ENCODE data around the gene LSM14A.
A peak's percentile ranks its signal among the peaks of the same experiment; 100 is the strongest.
"Not testable (repeated sequence)": the region's sequence is repeated elsewhere in the genome, so short reads cannot be mapped to it uniquely, and the experiment has no call there.

Gene LSM14A

DNA sequence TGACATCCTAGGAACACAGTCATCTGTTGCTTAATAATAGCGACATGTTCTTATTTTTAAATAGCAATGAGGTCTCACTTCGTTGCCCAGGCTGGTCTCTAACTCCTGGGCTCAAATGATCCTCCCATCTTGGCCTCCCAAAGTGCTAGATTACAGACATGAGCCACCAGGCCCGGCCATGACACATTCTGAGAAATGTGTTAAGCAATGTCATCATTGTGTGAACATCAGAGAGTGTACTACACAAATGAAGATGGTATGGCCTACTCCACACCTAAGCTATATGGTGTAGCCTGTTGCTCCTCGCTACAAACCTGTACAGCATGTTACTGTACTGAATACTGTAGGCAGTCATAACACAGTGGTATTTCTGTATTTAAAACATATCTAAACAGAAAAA, 57.4 kb downstream of the LSM14A start:
- no peak for DNase-seq (ENCODE audit: low spot score)

DNA sequence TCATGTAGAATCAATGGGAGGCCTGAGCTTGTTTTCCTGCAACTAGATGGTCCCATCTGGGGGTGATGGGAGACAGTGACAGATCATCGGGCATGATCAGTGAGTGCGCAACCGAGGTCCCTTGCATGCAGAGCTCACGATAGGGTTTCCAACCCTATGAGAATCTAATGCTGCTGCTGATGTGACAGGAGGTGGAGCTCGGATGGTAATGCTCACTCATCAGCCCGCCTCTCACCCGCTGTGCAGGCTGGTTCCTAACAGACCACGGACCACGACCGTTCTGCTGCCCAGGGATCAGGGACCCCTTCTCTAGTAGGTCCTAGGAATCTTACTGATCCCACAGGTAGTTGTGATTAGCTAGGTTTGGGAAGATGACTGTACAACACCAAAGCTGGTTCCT, 58.5 kb downstream of the LSM14A start:
- no peak for DNase-seq (ENCODE audit: low spot score)

DNA sequence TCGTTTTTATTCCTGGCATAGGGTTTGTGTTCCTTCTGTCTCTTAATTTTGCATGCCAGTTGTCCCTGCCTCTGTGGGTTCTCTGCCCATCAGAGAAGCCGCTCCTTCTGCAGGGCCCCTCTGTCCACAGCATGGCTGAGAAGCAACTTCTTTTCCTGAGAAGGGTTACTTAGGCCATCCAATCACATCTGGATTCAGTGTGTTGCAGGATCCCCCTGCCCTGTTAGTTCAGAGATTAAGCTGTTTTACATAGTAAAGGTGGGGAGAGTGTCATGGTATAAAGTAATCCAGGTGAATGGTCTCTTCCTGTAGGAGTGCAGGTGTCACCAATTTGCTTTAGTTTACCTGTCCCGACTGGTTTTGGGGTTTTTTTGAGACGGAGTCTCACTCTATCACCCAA, 59.1 kb downstream of the LSM14A start:
- no peak for DNase-seq (ENCODE audit: low spot score)

DNA sequence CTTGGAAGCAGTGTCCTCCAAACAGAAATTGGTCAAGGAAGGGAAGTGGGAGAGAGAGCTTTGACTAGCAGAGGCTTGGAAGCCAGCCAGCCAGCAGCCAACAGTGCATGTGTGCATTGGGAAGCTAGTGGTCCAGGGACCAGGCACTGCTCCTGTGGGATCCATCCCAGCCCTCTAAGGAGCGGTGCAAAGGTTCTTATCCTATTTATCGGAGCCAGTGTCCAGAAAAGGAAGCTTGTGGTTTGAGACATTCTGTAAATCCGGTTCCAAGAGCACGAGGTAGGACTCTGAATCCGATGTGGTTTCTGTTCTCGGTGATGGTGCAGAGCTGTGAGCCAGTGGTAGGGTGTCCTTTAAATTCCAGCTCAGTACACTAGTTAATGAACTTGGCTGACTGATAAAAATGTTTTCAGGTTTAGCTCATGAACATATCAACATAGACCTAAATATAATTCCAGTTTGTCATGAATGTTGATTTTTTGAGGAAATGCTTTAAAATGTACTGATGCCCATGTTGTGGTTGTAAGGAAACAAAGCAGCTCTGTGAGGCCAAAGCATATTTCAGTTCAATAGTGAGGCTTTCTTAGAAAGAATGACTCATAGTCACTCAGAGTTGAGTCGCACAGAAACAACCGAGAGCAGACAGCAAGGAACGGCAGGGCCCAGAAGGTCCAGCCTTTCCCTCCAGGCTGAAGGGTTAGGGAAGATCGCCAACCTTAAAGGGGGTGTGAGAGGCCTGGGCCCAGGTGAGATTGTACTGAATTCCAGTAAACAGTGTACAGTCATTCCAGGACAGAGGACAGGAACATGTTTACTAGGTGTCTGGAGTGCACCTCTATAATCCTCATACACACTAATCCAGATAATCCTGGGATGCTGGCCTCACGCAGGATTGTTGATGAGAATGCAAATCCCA, 60.5 kb downstream of the LSM14A start:
- peak; percentile 65 for DNase-seq (ENCODE audit: low spot score)

DNA sequence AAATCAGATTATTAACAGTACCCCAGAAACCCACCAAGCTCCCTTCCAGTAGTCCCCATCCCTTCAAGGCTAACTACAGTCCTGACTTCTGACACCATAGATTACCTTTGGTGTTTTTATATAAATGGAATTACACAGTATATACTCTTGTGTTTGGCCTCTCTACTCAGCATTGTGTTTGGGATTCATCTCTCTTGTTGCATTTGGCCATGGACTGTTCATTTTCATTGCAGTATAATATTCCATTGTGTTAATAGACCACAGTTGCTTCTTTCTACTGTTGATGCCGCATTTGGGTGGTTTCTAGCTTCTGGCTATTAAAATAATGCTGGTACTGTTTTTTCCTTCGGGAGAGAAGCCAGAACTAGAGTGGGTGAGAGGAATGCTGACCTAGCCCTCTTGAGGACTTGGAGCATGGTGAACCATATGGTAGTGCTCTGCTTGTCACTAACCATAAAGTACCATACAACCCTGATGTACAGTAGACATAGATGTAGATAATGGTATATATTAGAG, 63.2 kb downstream of the LSM14A start:
- DNase-seq (ENCODE audit: low spot score): no peak

DNA sequence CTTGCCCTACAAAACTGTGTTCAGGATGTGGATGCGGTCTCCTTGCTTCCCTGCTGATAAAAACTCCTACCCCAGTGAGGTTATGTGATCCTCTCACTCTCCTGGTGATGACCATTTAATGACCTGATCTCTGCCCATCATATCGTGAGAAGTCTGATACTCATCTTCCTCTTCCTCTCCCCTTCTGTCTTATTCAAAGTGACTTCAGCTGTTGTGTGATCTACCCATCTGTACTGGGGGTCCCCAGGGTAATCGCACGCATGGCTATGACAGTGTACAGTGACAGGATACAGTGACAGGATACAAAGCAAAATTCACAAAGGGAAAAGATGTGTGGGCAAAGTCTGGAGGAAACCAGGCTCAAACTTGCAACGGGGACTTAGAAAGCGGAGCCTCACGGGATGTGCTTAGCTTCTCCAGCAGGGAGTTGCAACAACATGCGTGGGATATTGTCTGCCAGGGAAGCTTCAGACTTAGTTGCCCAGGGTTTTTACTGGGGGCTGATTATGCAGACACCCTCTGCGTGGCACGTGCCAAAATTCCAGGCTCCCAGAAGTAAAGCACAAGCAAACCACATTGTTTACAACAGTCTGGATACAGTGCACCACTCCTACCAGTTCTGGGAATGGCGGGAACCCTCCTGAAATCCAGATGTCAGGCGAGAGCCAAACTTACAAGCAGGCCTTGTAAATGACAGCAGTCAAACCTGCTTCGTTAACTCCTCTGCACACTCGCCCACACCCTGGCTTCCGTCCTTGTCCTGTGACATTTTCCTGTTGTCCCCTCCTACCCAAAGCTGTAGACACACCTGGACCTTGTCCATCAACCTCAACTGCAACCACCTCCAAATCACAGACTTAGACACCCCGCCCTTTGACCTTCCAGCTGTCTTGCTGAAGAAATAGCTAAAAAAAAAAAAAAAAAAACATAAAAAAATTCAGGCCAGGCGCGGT, 64.0 kb downstream of the LSM14A start:
- DNase-seq (ENCODE audit: low spot score): no peak

DNA sequence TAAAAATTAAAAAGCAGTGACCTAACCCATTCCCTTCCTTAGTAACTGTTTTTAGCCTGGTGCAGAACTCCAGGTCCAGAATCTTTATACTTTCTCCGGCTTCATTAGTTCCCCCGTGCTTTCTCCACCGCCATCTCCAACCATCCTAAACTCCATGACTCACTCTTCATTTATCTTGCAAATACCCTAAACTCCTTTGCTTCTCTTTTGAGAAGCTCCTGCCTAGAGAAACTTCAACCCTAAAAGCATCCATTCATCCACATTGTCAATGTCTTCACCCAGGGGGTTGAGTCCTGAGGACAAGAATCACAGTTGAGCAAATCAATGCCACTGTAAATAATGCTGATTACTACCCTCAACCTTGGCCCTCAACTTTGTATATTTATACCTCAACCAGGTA, 65.0 kb downstream of the LSM14A start:
- DNase-seq (ENCODE audit: low spot score): no peak

DNA sequence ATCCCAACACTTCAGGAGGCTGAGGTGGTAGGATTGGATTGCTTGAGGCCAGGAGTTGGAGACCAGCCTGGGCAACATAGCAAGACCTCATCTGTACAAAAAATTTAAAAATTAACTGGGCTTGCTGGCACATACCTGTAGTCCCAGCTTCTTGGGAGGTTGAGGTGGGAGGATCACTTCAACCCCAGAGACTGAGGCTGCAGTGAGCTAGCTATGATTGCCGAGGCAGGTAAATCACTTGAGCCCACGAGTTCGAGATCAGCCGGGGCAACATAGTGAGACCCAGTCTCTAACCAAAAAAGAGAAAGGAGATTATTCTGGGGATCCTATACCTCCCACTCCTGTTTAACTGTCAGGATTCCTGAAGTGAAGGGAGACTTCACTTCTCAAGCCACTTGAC, 65.6 kb downstream of the LSM14A start:
- no peak for DNase-seq (ENCODE audit: low spot score)

DNA sequence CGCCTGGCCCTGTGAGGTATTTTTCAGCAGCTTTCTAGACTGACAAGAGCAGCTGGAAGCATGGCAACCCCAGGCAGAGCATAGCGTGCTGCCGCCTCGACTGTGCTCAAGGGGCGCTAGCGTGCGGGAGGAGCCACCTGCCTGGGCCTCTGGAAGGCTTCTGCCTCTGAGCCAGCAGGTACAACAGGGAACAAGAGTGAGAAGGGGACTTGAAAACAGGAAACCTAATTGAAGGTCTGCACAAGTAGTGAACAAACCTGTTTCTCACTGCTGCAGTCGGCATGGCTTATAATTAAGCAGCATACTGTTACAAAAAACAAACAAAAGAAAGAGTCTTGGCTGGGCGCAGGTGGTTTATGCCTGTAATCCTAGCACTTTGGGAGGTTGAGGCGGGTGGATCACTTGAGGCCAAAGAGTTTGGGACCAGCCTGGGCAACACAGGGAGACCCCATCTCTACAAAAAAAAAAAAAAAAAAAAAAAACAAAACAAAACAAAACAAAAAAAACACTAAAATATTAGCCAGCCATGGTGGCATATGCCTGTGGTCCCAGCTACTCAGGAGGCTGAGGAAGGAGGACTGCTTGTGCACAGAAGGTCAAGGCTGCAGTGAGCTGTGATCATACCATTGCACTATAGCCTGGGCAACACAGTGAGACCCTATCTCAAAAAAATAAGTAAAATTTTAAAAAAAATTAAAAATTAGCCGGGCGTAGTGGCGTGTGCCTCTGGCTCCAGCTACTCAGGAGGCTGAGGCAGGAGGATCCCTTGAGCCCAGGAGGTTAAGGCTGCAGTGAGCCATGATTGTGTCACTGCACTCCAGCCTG, 69.4 kb downstream of the LSM14A start:
- DNase-seq (ENCODE audit: low spot score): no peak

DNA sequence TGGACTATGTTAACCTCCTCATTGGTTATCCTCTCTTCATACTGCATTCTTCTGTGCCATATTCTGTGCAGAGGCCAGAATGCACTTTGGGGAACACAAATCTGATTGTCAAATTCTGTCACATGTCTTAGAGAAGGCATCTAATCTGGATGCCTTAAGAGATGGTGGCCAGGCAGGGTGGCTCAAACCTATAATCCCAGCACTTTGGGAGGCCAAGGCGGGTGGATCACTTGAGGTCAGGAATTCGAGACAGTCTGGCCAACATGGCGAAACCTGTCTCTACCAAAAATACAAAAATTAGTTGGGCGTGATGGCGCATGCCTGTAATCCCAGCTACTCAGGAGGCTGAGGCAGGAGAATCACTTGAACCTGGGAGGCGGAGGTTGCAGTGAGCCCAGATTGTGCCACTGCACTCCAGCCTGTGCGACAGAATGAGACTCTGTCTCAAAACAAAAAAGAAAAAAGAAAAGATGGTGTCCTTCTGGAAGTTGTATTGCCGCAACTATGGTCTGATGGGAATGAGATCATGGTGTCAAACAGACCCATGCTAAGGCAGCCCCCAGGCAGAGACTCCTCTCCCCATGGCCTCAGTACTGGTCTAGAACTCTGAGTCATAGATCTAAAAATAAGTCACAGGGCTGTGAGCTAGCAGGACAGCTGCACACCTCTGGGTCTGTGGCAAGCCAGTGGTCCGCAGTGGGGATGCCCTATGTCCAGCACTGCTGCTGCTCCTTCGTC, 71.0 kb downstream of the LSM14A start:
- not testable (repeated sequence) for DNase-seq (ENCODE audit: low spot score)

DNA sequence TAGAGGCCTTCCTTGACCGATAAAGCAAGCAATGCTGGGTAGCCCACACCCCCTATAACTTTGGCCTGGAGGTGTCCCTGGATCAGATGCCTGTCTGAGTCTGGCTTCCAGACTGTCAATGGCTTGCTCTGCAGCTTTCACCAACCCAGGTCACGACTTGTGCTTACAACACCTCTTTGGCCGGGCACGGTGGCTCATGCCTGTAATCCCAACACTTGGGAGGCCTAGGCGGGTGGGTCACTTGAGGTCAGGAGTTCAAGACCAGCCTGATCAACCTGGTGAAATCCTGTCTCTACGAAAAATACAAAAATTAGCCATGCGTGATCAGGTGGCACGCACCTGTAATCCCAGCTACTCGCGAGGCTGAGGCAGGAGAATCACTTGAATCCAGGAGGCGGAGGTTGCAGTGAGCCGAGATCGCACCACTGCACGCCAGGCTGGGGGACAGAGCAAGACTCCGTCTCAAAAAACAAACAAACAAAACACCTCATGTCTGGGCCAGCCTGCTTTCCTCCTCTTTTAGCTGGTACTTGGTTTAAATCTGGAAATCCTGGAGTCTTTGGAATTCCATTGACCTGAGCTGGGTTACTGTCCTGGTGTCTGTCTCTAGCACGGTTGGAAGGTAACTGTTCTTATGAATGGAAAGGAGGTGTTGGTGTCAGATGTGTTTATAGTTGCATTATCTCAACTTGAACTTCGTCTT, 71.7 kb downstream of the LSM14A start:
- no peak for DNase-seq (ENCODE audit: low spot score)

DNA sequence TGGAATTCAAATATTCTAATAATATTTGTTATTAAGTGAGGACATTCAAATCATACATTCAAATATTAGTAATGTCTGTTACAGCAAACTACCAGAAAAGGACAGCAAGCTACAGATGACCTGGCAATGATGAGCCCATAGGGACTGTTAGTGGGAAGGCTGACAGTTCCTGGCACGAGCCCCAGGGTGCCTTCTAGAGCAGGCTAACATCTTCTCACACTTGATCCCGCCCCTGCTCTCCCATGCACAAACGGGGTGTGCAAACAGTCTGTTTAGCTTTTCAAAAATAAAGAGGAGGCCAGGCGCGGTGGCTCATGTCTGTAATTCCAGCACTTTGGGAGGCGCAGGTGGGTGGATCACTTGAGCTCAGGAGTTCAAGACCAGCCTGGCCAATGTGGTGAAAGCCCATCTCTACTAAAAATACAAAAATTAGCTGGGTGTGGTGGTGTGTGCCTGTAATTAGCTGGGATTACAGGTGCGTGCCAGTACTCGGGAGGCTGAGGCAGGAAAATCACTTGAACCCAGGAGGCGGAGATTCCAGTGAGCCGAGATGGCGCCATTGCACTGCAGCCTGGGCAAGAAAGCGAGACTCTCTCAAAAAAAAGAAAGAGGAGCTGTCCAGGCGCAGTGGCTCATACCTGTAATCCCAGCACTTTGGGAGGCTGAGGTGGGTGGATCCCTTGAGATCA, 72.5 kb downstream of the LSM14A start:
- DNase-seq (ENCODE audit: low spot score): no peak

DNA sequence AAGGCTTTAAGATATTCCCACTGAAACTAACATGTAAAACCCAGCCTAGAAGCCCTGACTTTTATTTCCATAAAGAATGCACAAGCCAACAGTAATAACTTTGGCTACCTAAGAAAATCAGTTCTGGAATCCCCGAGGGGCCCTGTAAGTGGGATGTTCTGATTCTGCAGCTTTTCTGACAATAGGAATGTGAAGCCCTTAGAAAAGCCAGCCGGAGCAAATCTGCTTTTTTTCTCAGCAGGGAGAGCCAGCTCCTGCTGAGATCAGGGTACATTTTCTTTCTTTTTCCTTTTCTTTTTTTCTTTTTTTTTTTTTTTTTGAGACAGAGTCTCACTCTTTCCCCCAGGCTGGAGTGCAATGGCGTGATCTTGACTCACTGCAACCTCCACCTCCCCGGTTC, 74.0 kb downstream of the LSM14A start:
- DNase-seq (ENCODE audit: low spot score): no peak

DNA sequence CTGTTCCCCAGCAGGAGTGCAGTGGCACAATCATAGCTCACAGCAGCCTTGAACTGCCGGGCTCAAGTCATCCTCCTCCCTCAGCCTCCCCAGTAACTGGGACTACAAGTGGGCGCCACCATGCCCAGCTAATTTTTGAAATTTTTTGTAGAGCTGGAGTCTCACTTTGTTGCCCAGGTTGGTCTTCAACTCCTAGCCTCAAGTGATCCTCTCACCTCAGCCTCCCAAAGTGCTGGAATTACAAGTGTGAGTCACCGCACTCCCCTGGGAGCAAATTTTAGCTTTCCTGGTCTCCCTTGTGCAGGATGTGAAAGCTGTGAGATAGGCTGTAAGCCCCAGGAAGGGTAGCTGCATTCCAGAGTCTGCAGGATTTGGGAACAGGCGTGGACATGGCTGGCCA, 76.6 kb downstream of the LSM14A start:
- no peak for DNase-seq (ENCODE audit: low spot score)

DNA sequence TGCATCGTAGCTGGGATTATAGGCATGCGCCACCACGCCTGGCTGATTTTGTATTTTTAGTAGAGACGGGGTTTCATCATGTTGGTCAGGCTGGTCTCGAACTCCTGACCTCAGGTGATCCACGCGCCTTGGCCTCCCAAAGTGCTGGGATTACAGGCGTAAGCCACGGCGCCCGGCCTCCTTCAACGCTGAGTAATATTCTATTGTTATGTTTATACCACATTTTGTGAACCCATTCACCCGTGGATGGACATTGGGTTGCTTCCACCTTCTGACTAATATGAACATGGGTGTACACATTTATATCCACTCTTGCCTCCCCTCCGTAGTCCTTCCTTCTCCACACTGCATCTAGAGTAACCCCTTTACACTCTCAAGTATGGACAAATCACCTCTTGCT, 80.9 kb downstream of the LSM14A start:
- not testable (repeated sequence) for DNase-seq (ENCODE audit: low spot score)

DNA sequence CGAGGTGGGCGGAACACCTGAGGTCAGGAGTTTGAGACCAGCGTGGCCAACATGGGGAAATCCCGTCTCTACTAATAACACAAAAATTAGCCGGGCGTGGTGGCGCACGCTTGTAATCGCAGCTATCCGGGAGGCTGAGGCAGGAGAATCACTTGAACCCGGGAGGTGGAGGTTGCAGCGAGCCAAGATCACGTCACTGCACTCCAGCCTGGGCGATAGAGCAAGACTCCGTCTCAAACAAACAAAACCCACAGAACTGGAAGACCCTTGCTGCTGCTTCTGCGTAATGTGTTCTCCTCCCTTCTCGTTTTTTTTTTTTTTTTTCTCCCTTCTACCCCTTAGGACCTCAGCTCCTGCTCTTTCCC, 81.4 kb downstream of the LSM14A start:
- DNase-seq (ENCODE audit: low spot score): not testable (repeated sequence)

DNA sequence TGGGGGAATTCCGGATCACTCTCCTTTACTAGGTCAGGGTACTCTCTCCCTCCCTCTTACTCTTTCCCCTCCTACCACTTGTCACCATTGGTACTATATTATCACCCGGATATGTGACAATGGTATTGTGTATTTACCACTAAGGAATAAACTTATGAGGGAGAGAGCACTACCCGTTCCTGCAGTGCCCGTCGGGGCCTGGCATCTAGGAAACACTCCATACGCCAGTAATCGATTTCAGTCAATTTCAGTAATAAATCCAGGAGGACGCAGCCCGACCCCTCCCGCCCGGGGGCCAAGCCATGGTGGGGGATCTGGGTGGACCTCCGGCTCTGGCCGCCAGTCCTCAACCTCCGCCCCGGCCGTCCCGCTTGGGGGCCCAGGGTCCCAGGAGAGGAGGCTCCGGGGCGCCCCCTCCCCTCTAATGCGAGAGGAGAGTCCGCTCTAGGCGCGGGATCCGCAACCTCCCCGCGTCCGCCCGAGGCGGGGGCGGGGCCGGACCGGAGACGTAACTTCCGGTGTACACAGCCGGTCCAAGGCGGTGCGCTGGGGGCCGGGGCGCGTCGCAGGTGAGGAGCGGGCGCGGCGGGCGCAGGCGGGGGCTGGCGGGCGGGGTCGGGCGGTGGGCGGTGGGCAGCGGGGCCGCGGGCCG, 81.9 kb downstream of the LSM14A start, which contains the start of gene GARRE1:
TSS of gene GARRE1 (plus strand) at position 509 of the 652 bp plus-strand sequence. CDS start 45,920 bp downstream, outside the sequence.
- DNase-seq (ENCODE audit: low spot score): peak; percentile 71

DNA sequence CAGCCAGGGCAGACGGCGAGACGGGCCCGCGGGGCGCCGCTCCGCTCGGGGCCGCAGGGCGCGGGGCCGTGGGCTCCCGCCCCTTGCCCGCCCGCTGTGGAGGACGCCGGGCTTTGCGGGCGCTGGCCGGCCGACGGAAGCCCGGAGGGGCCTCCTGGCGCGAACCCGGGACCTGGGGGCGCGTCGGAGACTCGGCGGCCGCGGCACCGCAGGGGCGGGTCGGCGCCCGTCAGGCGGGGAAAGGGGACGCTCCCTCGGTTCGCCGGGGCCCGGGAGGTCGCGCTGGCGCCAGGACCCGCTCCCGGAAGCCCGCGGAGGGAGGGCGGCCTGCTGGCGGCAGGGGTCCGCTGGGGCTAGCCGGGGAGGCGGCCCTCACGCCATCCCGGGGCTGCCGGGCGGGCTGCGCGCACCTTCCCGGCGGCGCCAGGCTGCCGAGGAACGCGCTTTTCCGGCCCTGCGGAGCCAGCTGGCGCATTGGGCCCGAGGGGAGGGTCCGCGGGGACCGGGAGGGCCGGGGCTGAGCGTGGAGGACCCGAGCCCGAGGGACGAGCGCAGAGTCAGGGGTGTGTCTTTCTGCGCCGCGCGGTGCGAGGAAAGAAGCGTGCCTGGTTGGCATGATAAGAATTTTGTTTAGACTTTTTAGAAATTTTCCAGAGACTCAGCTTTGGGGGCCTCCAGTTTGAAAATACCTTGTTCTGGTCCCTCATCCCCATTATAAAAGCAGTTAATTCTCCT, 82.6 kb downstream of the LSM14A start:
- DNase-seq (ENCODE audit: low spot score): no peak

All from putamen (tissue), 1 donor.